Skeletal muscle tissue (tissue), 4 donors: ENCODE results near the gene MTCL1. TPM values are rescaled to one million over a fixed set of nuclear protein-coding genes. Genes with fewer than 3 reads are reported as not detected.

Experiments used
- H3K27ac ChIP-seq: one replicate; pipeline ENCODE4 v1.7.0; 2013; ENCODE audit warnings: mild to moderate bottlenecking, low read depth, low read length, inconsistent platforms
- H3K27me3 ChIP-seq, 3 donors: one replicate each; pipeline ENCODE4 v1.7.0; 2013; ENCODE audit warnings: low read length in 3 of 3; ENCODE audit not compliant: control insufficient read depth in 3 of 3, insufficient read depth in 3 of 3
- H3K36me3 ChIP-seq, 3 donors: one replicate each; pipeline ENCODE4 v1.7.0; 2013; ENCODE audit warnings: low read length in 3 of 3; ENCODE audit not compliant: control insufficient read depth in 3 of 3, insufficient read depth in 3 of 3
- H3K4me1 ChIP-seq, 3 donors: one replicate each; pipeline ENCODE4 v1.7.0; 2013; ENCODE audit warnings: low read length in 3 of 3, mild to moderate bottlenecking in 3 of 3; ENCODE audit not compliant: control insufficient read depth in 3 of 3, insufficient read depth in 3 of 3
- H3K4me3 ChIP-seq, 3 donors: one replicate each; pipeline ENCODE4 v1.7.0; 2013; ENCODE audit warnings: low read length in 3 of 3
- H3K9ac ChIP-seq, 3 donors: one replicate each; pipeline ENCODE4 v1.7.0; 2013; ENCODE audit warnings: low read length in 3 of 3, mild to moderate bottlenecking in 3 of 3, moderate library complexity in 2 of 3, low read depth in 1 of 3
- H3K9me3 ChIP-seq, 3 donors: one replicate each; pipeline ENCODE4 v1.7.0; 2013; ENCODE audit warnings: low read length in 3 of 3; ENCODE audit not compliant: control insufficient read depth in 3 of 3
- total RNA-seq: library from RNA; depleted of rRNA; stranded (reverse); fragments of >200 nt; gene quantifications from one replicate; pipeline ENCODE4 v1.2.3, GENCODE V29; 2014
- donor health status: Osteomylitis.

Gene MTCL1
- total RNA-seq, 1 donor from 2014 or later: 12.5 TPM

DNA sequence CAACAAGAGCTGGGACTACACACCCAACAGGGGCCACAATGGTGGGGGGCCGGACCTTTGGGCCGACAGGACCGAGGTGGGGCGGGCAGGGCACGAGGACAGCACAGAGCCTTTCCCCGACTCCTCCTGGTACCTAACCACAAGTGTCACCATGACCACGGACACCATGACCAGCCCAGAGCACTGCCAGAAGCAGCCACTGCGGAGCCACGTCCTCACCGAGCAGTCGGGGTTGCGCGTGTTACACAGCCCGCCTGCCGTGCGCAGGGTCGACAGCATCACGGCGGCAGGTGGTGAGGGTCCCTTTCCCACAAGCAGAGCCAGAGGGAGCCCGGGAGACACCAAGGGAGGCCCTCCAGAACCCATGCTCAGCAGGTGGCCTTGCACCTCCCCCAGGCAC lies 119.5 kb downstream of the MTCL1 start:
- no peak overlapping the region for H3K9ac ChIP-seq
- H3K27me3 ChIP-seq: no peaks in the 10 kb centered on the region
- no peak overlapping the region for H3K4me3 ChIP-seq
- H3K36me3 ChIP-seq: peaks cover 0 to 6% (median 4%) of the 10 kb centered on the region in 3 donors
- H3K9me3 ChIP-seq: no peaks in the 10 kb centered on the region
- no peak overlapping the region for H3K27ac ChIP-seq
- H3K4me1 ChIP-seq: no peaks in the 10 kb centered on the region

- H3K27ac ChIP-seq: no peak overlapping the region
- H3K4me1 ChIP-seq: no peaks in the 10 kb centered on the region
- H3K4me3 ChIP-seq: no peak overlapping the region
- H3K9ac ChIP-seq: no peak overlapping the region
- peaks cover 0 to 6% (median 4%) of the 10 kb centered on the region in 3 donors for H3K36me3 ChIP-seq
- no peaks in the 10 kb centered on the region for H3K9me3 ChIP-seq
- no peaks in the 10 kb centered on the region for H3K27me3 ChIP-seq
These were observed 119.9 kb downstream of the MTCL1 start for GRCh38 chr18:8825273-8825672.

DNA sequence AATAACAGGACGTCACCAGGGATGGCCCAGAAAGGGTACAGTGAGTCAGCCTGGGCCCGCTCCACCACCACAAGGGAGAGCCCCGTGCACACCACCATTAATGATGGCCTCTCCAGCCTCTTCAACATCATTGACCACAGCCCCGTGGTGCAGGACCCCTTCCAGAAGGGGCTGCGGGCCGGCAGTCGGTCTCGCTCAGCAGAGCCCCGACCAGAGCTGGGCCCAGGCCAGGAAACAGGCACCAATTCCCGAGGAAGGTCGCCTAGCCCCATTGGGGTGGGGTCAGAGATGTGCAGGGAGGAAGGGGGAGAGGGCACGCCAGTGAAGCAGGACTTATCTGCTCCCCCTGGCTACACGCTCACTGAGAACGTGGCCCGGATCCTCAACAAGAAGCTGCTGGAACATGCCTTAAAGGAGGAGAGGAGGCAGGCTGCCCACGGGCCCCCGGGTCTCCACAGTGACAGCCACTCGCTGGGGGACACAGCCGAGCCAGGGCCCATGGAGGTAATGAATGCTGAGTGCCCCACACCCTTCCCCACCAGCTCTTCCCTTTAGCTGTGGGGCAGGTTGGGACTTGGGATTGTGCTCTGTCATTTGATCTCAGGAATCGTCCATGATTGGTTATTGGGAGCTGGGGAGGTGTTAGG lies 120.5 kb downstream of the MTCL1 start:
- H3K9ac ChIP-seq: no peak overlapping the region
- no peaks in the 10 kb centered on the region for H3K9me3 ChIP-seq
- H3K27me3 ChIP-seq: no peaks in the 10 kb centered on the region
- no peak overlapping the region for H3K27ac ChIP-seq
- no peak overlapping the region for H3K4me3 ChIP-seq
- H3K36me3 ChIP-seq: peaks cover 0 to 4% (median 3%) of the 10 kb centered on the region in 3 donors
- H3K4me1 ChIP-seq: no peaks in the 10 kb centered on the region

- H3K27ac ChIP-seq: no peak overlapping the region
- H3K36me3 ChIP-seq: peaks cover 0 to 4% (median 0%) of the 10 kb centered on the region in 3 donors
- no peaks in the 10 kb centered on the region for H3K9me3 ChIP-seq
- no peak overlapping the region for H3K9ac ChIP-seq
- H3K4me1 ChIP-seq: no peaks in the 10 kb centered on the region
- H3K4me3 ChIP-seq: no peak overlapping the region
- no peaks in the 10 kb centered on the region for H3K27me3 ChIP-seq
These were observed 121.2 kb downstream of the MTCL1 start for GRCh38 chr18:8826514-8826913.

DNA sequence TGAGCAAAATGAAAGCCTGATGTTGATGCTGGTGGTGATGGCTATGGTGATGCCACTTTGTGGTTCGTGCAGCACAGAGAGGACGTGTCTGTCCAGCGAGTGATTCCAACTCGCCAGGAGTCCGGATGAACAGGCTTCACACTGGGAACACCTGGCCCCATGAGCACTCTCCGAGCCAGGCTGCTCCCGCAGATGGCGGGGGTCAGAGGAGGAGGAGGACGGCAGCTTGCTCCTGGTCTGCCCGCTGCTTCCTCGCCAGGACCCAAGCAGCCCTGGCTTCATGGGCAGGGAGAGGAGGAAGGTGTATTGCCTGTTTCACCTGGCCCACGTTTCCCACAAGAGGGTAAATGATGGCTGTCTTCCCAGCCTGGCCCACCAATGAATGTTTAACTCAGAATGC lies 121.6 kb downstream of the MTCL1 start:
- H3K9me3 ChIP-seq: no peaks in the 10 kb centered on the region
- peaks cover 0 to 4% (median 0%) of the 10 kb centered on the region in 3 donors for H3K36me3 ChIP-seq
- no peak overlapping the region for H3K4me3 ChIP-seq
- H3K9ac ChIP-seq: no peak overlapping the region
- H3K4me1 ChIP-seq: no peaks in the 10 kb centered on the region
- H3K27me3 ChIP-seq: no peaks in the 10 kb centered on the region
- H3K27ac ChIP-seq: no peak overlapping the region

- H3K9ac ChIP-seq: no peak overlapping the region
- peaks cover 0 to 4% (median 0%) of the 10 kb centered on the region in 3 donors for H3K36me3 ChIP-seq
- H3K27me3 ChIP-seq: no peaks in the 10 kb centered on the region
- no peaks in the 10 kb centered on the region for H3K9me3 ChIP-seq
- no peak overlapping the region for H3K4me3 ChIP-seq
- no peaks in the 10 kb centered on the region for H3K4me1 ChIP-seq
- H3K27ac ChIP-seq: no peak overlapping the region
These were observed 122.9 kb downstream of the MTCL1 start for GRCh38 chr18:8828300-8828699.

DNA sequence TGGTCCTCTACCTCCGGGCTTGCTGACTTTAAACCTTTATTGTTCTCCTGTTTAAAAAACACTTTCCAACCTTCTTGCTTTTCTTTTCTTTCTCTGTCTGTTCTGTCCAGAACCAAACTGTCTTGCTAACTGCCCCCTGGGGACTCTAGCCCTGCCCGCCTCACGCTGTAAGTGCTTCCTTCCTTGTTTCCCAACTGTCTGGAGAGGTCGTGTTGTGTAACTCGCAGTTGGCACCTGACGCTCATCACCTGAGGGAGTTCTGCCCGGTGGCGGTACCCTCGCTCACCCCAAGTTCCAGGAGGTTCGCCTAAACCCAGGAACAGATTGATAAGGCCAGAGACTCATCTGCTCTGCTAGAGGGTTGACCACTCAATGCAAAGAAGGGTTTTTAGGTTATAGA lies 123.4 kb downstream of the MTCL1 start:
- Histone ChIP-seq H3K36me3 (peaks cover 0 to 4% (median 0%) of the 10 kb centered on the region in 3 donors), H3K4me3 (no peak overlapping the region), H3K9me3 (no peaks in the 10 kb centered on the region), H3K4me1 (no peaks in the 10 kb centered on the region), H3K27me3 (no peaks in the 10 kb centered on the region), H3K27ac (no peak overlapping the region), H3K9ac (no peak overlapping the region)

GRCh38 chr18:8830067-8831060 lies 125.0 kb downstream of the MTCL1 start:
- no peaks in the 10 kb centered on the region for H3K9me3 ChIP-seq
- H3K4me1 ChIP-seq: peaks cover 8 to 10% (median 8%) of the 10 kb centered on the region in 3 donors
- no peak overlapping the region for H3K4me3 ChIP-seq
- H3K9ac ChIP-seq: no peak overlapping the region
- H3K36me3 ChIP-seq: no peaks in the 10 kb centered on the region
- no peak overlapping the region for H3K27ac ChIP-seq
- no peaks in the 10 kb centered on the region for H3K27me3 ChIP-seq

DNA sequence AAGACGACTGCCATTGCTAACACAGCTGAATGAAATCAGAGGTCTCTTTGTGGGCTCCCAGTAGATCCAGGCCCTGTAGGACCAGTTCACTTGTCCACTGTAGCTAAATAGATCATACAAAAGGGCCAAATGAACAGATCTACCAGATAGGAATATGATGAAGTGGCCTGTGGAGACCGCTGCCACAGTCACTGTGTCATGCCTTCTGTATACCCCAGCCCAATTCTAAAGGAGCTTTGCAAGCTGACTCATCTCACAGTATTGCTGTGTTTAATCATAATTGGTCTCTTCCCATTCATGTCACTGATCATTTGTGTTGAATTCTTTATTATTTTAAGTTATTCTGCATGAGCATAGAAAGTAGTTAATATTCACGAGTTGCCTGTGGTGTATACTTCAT lies 125.8 kb downstream of the MTCL1 start:
- Histone ChIP-seq H3K4me3 (no peak overlapping the region), H3K9ac (no peak overlapping the region), H3K36me3 (no peaks in the 10 kb centered on the region), H3K9me3 (no peaks in the 10 kb centered on the region), H3K27ac (no peak overlapping the region), H3K4me1 (peaks cover 12 to 13% (median 13%) of the 10 kb centered on the region in 3 donors), H3K27me3 (no peaks in the 10 kb centered on the region)

DNA sequence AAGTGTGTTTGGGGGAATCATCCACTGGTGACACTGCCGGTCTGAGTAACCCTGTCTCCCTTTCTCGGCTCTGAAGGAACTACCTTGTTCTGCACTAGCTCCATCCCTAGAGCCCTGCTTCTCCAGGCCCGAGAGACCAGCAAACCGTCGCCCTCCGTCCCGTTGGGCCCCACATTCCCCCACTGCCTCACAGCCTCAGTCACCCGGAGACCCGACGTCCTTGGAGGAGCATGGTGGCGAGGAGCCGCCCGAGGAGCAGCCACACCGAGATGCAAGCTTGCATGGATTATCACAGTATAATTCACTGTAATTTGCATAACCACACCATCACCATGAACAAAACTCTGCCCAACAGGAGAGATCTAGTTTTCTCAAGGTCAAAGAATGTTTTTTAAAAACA lies 126.2 kb downstream of the MTCL1 start:
- no peaks in the 10 kb centered on the region for H3K9me3 ChIP-seq
- no peak overlapping the region for H3K27ac ChIP-seq
- no peak overlapping the region for H3K4me3 ChIP-seq
- H3K27me3 ChIP-seq: no peaks in the 10 kb centered on the region
- H3K4me1 ChIP-seq: peaks cover 12 to 13% (median 13%) of the 10 kb centered on the region in 3 donors
- H3K36me3 ChIP-seq: no peaks in the 10 kb centered on the region
- no peak overlapping the region for H3K9ac ChIP-seq
